DOHH2 (cell line): Measurements from ENCODE around the gene LMX1A.

Experiments
- EZH2phosphoT487 ChIP-seq: fragments of 200-600 bp; sonication (generic); IDR thresholded peaks from 2 replicates; pipeline ENCODE4 v1.6.1; 2017; ENCODE audit warnings: borderline replicate concordance, mild to moderate bottlenecking, antibody characterized with exemption, low read length, moderate library complexity, mixed read lengths
- TF ChIP-seq, protein P1 (sequence below): fragments of 200-600 bp; sonication (generic); IDR thresholded peaks from one replicate; pipeline ENCODE4 v1.5.1; 2014; ENCODE audit warnings: antibody characterized with exemption, mild to moderate bottlenecking, low read depth, low read length; ENCODE audit not compliant: poor library complexity, severe bottlenecking

DNA sequence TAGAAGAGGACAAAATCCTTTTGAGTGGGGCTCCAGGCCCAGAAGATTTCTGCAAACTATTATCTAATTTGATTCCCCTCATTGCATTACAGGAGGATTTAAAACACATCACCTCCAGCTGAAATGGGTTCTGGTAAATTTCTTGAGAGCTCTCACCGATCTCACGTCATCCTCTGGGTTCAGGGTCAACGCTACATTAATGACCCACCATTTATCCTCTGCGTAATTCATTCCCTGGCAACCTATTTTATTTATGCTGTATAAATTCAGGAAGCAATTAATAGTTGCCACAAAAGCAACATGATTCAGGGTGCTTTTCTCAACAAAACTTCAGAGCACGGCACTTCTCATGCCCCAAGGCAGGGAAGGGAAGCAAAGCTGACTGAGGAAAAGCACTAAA lies 38.9 kb downstream of the LMX1A start:
- no peak for TF ChIP-seq EZH2phosphoT487
- TF ChIP-seq, protein P1, sequence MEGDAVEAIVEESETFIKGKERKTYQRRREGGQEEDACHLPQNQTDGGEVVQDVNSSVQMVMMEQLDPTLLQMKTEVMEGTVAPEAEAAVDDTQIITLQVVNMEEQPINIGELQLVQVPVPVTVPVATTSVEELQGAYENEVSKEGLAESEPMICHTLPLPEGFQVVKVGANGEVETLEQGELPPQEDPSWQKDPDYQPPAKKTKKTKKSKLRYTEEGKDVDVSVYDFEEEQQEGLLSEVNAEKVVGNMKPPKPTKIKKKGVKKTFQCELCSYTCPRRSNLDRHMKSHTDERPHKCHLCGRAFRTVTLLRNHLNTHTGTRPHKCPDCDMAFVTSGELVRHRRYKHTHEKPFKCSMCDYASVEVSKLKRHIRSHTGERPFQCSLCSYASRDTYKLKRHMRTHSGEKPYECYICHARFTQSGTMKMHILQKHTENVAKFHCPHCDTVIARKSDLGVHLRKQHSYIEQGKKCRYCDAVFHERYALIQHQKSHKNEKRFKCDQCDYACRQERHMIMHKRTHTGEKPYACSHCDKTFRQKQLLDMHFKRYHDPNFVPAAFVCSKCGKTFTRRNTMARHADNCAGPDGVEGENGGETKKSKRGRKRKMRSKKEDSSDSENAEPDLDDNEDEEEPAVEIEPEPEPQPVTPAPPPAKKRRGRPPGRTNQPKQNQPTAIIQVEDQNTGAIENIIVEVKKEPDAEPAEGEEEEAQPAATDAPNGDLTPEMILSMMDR = no peak
